ENCODE results near the gene BNIP3.
"Not testable (repeated sequence)": the region's sequence is repeated elsewhere in the genome, so short reads cannot be mapped to it uniquely, and the experiment has no call there.

The BNIP3 gene

GRCh38 chr10:132001238-132001972 lies 19.7 kb upstream of the BNIP3 start:
- no peak for DNase-seq (ENCODE audit: low read depth)

GRCh38 chr10:131998845-131999681 lies 17.3 kb upstream of the BNIP3 start:
- no peak for DNase-seq (ENCODE audit: low read depth)

DNA sequence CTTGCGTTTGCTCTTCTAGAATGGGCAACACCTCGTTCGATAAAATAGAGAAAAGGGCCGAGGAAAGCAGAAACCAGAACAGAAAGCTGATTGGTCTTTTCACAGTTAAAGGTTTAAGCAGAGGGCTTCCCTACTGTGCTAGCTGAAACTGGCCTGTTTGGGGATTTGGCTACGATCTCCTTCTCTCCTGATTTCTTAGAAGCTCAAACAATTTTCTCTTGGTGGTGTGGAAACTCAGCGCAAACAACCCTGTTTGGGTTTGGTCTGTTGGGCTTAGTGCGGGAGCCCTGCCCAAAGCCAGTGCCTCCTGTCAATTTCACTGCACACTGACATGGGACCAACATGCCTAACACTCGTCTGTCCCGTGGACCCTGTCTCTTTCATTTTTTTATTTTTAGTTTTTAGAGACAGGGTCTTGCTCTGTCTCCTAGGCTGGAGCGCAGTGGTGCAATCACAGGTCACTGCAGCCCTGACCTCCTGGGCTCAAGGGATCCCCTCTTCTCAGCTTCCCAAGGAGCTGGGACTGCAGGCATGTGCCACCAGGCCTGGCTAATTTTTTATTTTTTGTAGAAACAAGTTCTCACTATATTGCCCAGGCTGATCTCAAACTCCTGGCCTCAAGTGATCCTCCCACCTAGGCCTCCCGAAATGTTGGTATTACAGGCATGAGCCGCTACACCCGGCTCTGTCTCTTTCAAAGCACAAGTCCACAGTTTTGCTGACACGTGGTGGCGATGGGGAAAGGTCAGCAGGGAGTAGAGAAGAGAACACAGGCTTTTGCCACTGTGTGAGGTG lies 16.5 kb upstream of the BNIP3 start:
- no peak for DNase-seq (ENCODE audit: low read depth)

DNA sequence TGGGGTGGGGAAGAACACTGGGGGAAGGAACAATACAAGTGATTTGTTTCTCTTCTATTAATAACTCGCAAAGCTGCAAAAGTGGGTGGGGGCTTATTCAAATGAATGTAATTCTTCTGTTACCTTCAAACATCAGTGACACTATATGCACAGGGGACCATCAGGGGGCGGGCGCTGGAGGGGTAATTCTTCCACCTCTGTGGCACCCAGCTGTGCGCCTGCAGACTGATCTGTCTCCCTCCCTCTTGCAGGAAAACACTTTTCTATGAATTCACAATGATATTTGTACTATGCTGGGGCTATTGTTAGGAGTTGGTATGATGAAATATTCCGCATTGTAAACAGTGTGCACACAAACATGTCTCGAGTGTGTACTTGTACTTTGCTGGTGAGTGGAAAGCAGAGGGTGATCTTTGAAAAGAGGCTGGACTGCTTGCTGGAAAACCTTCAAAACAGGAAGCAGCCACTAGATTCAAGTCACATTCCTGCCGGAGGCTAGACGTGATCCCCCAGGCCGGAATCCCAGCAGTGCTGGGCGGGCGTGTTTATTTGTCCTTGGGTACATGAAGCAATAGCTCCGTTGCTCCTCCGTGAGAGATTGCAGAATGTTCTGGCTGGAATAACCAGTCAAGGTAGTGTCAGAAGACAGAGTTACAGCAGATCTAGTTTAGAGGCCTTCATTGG lies 15.8 kb upstream of the BNIP3 start:
- no peak for DNase-seq (ENCODE audit: low read depth)

DNA sequence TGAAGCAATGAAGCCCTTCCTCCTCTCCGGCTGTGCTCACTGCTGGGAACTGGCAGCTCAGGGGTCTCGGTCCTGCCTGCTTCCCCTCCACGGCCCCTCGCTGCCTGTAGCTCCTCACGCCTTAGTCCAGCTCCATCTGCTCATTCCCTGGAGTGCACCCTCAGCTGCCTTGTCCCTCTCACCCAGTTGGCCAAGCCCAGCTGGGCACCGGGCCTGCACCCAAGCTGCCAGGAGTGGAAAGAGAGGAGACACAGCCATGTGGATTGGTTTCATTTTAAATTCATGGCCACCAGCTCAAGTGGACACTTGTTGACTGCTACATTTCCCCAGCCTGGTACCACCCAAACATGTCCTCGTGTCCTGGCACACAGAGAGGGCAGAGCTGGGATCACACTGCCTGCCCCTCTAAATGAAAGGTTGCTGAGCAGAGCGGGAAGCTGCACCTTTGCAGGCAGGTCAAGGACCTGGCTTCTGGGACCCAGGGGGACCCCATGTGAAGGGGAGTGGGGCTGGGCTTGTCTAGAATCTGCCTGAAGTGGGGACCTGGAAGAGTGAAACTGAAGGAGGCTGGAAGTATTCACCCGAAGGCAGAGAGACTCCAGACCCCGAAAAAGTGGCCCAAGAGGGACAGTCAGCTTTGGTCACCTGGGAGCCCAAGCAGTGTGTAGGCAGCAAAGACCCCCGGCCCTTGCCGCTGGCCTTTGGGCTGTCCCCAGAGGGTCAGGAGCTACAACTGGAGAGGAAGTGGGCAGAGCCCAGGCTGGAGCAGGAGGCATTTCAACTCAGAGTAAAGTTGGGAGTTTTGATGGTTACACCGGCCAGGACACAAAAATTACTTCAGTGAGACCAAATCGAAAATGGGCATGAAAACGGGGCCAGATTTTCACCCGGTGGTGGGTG lies 15.0 kb upstream of the BNIP3 start:
- DNase-seq (ENCODE audit: low read depth): no peak

DNA sequence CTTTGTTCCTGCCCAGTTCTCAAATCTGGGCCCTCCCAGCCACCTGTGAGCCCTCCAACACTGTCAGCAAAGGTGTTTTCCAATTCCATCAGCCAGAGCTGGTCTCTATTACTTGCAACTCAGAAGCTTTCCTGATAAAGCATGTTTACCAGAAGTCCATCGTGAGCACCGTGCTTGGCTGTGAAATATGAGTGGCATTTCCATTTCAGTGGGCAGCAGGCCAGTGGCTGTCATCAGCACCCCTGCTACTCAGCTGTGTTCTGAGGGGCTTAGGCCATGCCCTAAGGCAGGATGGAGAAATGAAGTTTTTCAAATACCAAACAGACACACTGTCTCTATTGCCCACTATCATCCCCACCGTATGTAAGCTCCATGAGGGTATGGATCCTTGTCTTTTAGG lies 12.7 kb upstream of the BNIP3 start:
- no peak for DNase-seq (ENCODE audit: low read depth)

GRCh38 chr10:131993275-131993674 lies 11.6 kb upstream of the BNIP3 start:
- DNase-seq (ENCODE audit: low read depth): no peak

GRCh38 chr10:131991726-131992125 lies 10.0 kb upstream of the BNIP3 start:
- DNase-seq (ENCODE audit: low read depth): no peak

- not testable (repeated sequence) for DNase-seq (ENCODE audit: low read depth)
Measured at GRCh38 chr10:131987786-131988185, 6.1 kb upstream of the BNIP3 start.

DNA sequence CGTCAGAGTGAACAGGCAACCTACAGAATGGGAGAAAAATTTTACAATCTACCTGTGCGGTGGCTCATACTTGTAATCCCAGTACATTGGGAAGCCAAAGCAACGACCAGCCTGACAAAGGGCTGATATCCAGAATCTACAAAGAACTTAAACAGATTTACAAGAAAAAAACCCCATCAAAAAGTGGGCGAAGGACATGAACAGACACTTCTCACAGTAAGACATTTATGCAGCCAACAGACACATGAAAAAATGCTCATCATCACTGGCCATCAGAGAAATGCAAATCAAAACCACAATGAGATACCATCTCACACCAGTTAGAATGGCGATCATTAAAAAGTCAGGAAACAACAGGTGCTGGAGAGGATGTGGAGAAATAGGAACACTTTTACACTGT lies 5.6 kb upstream of the BNIP3 start:
- not testable (repeated sequence) for DNase-seq (ENCODE audit: low read depth)

GRCh38 chr10:131986851-131987250 lies 5.1 kb upstream of the BNIP3 start:
- not testable (repeated sequence) for DNase-seq (ENCODE audit: low read depth)

DNA sequence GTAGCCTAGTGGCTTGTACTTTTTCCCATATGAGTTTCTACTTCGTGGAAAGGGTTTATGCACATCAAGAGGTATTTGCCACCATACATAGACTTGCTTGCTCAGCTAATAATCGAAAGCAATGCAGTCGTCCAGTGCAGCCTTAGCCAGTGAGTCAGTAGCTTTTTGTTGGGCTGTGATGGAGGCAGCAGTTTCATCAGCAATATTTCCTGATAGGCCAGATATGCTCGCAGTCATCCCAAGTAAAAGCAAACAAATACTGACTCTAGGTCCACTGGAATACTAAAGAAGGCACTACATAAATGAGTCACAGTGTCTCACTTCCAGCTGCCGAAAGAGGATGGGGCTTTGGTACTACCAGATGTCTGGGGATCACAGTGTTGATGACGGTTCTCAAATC lies 2.1 kb upstream of the BNIP3 start:
- DNase-seq (ENCODE audit: low read depth): peak; percentile 80

DNA sequence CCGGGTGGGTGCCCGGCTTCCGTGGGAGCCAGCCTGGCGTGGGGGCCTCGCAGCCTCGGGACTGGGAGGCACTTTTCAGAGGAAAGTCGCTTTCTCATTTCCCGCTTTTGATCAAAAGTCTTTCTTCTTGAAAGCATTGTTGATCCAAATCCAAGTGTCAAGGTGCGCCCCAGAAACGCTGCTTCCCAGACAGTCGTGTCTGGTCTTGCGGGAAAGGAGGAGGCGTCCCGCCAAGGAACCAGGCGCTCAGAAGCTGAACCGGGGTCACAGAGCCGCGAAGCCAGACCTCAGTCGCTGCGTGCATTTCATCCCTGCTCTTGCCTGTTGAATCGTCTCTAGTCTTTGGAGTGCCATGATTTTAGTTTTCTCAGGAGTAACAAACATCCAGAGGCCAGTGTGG lies 1.1 kb upstream of the BNIP3 start:
- no peak for DNase-seq (ENCODE audit: low read depth)

DNA sequence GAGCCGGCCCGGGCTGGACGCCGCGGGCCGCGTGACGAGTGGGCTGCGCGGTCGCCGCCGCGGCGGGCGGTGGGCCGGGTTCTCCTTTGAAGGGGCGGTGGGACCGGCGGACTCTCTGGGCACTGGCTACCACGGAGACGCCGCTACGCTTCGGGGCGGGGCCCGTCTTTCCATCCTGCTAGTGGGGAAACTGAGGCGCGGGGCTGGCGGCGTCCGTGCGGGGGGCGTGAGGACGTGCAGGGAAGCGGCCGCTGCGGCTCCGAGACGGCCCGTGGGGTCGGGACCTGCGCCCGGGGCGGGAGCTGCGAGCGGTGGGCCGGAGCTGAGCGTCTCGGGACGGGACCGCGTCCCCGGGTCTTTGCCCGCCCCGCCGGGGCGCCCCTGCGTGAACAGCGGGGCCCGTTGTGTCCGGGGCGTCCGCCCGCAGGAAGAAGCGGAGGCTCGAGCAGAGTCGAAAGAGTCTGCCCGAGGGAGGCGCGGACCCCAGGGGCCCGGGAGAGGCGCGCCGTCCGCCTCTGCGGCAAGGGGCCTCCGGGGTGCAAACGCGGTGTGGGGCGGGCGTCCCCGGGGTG lies 548 bp upstream of the BNIP3 start:
- DNase-seq (ENCODE audit: low read depth): no peak

DNA sequence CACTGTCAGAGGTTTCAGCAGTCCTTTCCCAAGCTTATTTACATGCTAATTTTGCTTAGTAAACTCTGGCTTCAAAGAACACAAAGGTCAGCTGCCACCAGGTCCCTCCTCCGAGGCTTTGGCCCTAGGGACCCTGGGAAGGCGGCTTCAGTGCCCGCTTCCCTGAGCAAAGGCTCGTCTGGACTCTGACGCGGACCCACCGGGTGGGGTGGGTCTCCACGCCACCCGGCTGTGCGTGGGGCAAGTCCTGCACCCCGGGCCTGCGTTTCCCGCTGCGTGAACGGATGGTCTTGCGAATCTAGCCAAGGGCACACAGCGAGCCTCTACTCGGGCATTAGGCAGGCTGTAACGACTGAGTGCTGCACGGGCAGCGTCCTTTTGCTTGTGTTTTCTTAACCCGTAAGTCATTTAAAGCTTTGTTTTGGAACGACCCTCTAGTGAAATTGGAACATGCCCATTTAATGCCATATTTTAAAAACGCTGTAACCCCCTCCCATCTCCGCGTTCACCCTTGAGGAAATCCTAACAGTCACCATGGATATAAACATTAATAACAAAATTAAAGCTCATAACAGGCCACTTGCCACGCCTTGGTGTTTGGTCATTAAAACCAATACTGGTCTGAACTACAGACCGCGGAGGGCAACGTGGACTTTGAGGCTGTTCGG lies 828 bp downstream of the BNIP3 start:
- no peak for DNase-seq (ENCODE audit: low read depth)

GRCh38 chr10:131980321-131980720 lies 1.4 kb downstream of the BNIP3 start:
- no peak for DNase-seq (ENCODE audit: low read depth)

DNA sequence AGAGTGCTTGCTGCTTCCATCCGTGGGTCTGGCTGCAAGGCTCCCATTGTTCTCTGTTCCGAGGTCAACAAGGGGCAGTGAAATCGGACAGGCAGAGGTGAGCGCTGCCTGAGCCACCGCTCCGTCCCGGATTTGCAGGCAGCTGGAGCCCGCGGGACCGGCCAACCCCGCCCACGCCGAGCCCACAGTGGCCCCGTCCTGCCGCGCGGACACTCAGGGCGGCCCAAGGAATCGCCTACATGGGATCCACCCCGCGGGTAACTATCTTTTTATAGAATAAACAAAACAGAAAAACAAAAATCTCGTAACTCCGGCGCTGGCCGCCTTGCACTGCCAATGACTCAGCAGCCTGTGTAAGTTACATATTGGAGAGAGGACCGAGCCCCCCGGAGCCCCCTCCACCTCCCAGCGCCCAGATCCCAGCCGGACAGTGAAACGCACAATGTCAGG lies 1.9 kb downstream of the BNIP3 start:
- no peak for DNase-seq (ENCODE audit: low read depth)

DNA sequence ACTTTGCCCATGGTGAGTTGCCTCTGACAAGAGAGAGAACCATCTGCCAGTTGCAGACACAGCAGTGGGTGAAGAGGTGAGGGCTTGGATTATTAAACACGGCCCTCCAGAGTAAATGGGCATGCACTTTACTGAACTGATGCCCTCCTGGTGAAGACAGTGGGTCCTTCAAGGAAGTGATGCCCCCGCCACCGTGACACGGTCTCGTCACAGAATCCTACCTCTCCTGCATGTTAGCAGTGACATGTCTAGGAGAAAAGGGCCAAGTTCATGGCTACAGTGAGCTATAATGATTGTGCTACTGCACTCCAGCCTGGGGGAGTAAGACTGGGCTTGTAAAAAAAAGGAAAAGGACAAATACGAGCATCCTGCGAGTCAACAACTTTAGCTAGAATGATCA lies 2.4 kb downstream of the BNIP3 start:
- no peak for DNase-seq (ENCODE audit: low read depth)

- DNase-seq (ENCODE audit: low read depth): no peak
Measured at GRCh38 chr10:131978851-131979250, 2.9 kb downstream of the BNIP3 start.

DNA sequence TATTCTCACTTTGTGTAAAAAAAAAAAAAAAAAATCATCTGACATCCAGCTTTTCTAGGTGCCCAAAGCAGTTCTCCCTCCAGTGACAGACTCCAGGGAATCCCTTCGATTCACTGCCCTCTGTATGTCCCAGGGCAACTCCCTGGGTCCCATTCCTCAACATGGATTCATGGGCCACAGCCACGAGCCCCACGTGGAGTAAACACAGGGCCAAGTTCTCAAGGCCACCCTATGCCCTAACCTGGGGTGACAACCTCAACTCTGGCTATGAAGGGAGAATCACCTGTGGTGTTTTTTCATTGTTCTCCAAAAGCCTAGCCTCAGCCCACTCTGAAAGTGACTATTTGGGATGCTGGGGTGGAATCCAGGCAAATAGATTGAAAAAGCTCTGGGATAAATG lies 3.4 kb downstream of the BNIP3 start:
- no peak for DNase-seq (ENCODE audit: low read depth)
